ENCODE data around the gene CHDH. TPM values are rescaled to one million over a fixed set of nuclear protein-coding genes. Genes with fewer than 3 reads are reported as not detected.
A peak's percentile ranks its signal among the peaks of the same experiment; 100 is the strongest.

CHDH gene
- total and polyA plus RNA-seq, 4 donors = 0.56 to 3.7 (median 0.86) TPM

DNA sequence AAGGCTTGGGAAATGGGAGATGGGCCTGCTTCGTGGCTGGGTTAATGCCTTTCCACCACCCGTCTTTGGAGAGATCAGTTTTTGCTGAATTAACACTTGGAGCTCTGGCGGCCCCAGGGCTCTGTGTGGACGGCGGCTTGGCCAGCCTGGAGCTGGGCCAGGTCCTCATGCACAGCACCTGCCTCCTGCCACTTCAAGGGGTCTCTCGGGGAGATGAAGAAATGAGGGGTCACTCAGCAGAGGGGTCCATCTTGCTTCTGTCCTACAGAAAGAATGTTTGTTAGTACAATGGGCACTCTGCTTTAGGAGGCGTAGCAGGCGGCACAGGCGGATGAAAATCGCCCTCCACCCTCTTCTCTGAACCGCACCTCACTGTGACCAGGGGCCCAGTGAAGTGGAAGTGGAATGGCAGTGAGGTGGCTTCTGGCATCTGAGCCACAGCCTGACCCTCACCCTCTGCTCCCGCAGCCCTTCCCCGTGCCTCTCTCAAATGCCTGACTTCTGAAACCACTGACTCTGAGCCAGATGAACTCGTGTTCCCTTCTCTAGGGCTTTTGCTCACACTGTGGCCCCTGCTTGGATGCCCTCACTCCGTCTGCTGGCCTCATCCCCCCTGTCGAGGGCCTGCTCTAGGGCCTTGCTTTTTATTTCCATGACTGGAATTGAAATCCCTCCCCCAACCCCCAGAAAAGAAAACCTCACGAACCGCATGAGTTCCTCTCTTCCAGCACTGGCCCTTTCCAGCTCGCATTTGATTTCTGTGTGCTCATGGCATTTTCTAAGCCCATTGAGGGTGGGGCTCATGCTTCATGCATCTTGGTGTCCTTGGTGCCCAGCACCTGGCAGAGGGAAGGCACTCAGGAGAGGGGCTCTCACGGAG lies 42.2 kb downstream of the CHDH start:
- ATAC-seq (ENCODE audit: low FRiP score) (no peak), DNase-seq (peak in 1 of 2 donors; percentile 43)

DNA sequence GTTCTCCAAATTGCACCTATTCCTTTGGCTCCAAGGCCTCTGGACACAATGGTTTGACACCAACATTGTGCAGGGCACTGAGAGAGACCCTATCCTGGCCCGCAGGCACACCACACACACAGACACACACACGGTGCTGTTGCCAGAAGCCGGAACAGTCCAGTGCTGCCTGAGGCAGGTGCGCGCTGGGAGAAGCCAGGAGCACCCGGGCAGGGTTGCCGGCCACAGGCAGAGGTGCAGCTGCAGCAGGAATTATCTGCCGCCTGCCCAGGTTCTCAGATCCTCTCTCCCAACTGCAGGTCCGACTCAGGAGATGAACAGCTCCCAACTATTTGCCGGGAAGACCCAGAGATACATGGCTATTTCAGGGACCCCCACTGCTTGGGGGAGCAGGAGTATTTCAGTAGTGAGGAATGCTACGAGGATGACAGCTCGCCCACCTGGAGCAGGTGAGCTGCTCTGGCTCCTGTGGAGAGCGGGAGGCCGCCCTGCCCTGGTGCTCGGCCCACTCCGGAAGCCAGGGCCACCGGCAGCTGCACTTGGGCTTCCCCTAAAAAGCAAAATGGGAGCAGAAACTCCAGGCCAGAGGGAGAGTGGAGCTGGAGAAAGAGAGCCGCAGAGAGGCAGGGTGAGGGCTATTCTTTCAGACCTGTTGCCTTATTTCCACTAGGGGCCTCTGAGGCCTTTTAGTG lies 42.9 kb downstream of the CHDH start:
- Histone ChIP-seq H3K27ac (ENCODE audit: low read depth in 1 of 2, low read length in 2 of 2) (no peak overlapping the region), H3K4me1 (ENCODE audit: control insufficient read depth in 1 of 2, insufficient read depth in 2 of 2, low read length in 2 of 2) (no peaks in the 10 kb centered on the region), H3K27me3 (ENCODE audit: control insufficient read depth in 1 of 2, insufficient read depth in 2 of 2, low read length in 1 of 2) (no peaks in the 10 kb centered on the region), H3K36me3 (ENCODE audit: control insufficient read depth in 1 of 2, insufficient read depth in 2 of 2, low read length in 1 of 2) (no peaks in the 10 kb centered on the region), H3K9me3 (ENCODE audit: control insufficient read depth, low read length) (no peaks in the 10 kb centered on the region), H3K4me3 (ENCODE audit: low read length in 2 of 2) (no peak overlapping the region)
- DNase-seq = no peak
- intact Hi-C loops (cut with DNase I) = loop anchor here in 1 of 2 donors (10.0 kb wide), 1 partner anchor 508 kb away; no protein-coding TSS in a partner anchor
- ATAC-seq (ENCODE audit: low FRiP score) = no peak
- WGBS, 2 donors = 96 to 97% methylated on average over 18 of the region's 18 CpGs

More for the DNA sequence above, 42.2 kb downstream of the CHDH start:
- no peaks in the 10 kb centered on the region for H3K27me3 ChIP-seq (ENCODE audit: control insufficient read depth in 1 of 2, insufficient read depth in 2 of 2, low read length in 1 of 2)
- intact Hi-C loops (cut with DNase I) = loop anchor here in 1 of 2 donors (10.0 kb wide), 1 partner anchor 509 kb away; no protein-coding TSS in a partner anchor
- no peaks in the 10 kb centered on the region for H3K9me3 ChIP-seq (ENCODE audit: control insufficient read depth, low read length)
- no peak overlapping the region for H3K4me3 ChIP-seq (ENCODE audit: low read length in 2 of 2)
- H3K4me1 ChIP-seq (ENCODE audit: control insufficient read depth in 1 of 2, insufficient read depth in 2 of 2, low read length in 2 of 2) = no peaks in the 10 kb centered on the region
- 84 to 86% methylated on average over 20 of the region's 20 CpGs for WGBS, 2 donors
- H3K27ac ChIP-seq (ENCODE audit: low read depth in 1 of 2, low read length in 2 of 2) = no peak overlapping the region
- H3K36me3 ChIP-seq (ENCODE audit: control insufficient read depth in 1 of 2, insufficient read depth in 2 of 2, low read length in 1 of 2) = no peaks in the 10 kb centered on the region

DNA sequence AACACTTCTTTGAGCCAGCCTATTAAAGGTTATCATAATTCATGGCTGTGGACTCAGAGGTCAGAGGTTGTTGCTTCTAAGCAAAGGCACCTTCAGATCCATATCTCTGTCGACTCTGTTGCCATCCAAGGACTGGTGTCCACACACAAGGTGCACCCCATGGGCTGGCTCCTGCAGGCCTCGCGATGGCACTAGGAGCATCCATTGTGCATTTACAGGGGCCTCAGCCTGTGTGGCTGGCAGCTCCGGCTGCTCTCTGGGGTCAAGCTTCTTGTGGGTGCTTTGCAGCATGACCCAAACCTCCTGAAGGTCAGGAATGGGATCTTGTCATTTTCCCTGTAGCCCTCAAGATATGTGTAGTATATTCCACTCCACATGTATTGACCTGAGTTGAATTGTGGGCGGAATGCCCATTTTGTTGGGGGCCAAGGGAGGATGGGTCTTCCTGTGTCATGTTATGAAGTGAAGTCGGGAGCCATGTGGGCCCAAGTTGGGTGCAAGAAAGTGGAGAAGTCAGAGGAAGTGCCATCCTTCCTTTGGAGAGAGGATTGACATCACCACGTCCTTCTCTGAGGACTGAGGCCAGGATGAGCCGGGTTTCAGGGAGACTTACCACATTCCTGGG lies 43.9 kb downstream of the CHDH start:
- intact Hi-C loops (cut with DNase I) = loop anchor here in 1 of 2 donors (10.0 kb wide), 1 partner anchor 508 kb away; no protein-coding TSS in a partner anchor

DNA sequence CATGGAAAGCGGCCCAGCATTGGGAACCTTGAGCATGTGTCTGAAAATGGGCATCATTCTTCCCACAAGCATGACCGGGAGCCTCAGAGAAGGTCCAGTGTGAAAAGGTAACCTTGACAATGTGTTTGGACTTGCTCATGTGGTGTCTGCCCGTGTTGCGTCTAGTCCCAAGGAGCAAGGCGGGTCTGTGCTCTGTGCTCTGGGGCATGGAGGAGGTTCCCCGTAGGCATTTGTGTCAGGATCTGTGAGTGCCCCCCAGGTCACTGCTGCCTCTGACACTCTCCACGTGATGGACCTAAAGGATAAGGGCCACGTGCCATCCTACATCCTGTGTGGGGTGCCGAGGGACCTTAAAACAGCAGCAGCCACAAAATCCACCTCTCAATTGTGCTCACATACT lies 44.9 kb downstream of the CHDH start:
- no peak overlapping the region for H3K27ac ChIP-seq (ENCODE audit: low read depth in 1 of 2, low read length in 2 of 2)
- no peaks in the 10 kb centered on the region for H3K9me3 ChIP-seq (ENCODE audit: control insufficient read depth, low read length)
- DNase-seq (peak in 1 of 2 donors; percentile 45), ATAC-seq (ENCODE audit: low FRiP score) (no peak)
- intact Hi-C loops (cut with DNase I) = loop anchor here in 1 of 2 donors (10.0 kb wide), 1 partner anchor 507 kb away; no protein-coding TSS in a partner anchor
- WGBS, 2 donors = 95 to 96% methylated on average over 9 of the region's 9 CpGs
- no peak overlapping the region for H3K4me3 ChIP-seq (ENCODE audit: low read length in 2 of 2)
- no peaks in the 10 kb centered on the region for H3K27me3 ChIP-seq (ENCODE audit: control insufficient read depth in 1 of 2, insufficient read depth in 2 of 2, low read length in 1 of 2)
- no peaks in the 10 kb centered on the region for H3K36me3 ChIP-seq (ENCODE audit: control insufficient read depth in 1 of 2, insufficient read depth in 2 of 2, low read length in 1 of 2)
- no peaks in the 10 kb centered on the region for H3K4me1 ChIP-seq (ENCODE audit: control insufficient read depth in 1 of 2, insufficient read depth in 2 of 2, low read length in 2 of 2)

More for the DNA sequence above, 43.9 kb downstream of the CHDH start:
- no peak overlapping the region for H3K4me3 ChIP-seq (ENCODE audit: low read length in 2 of 2)
- DNase-seq (peak in 1 of 2 donors; percentile 70), ATAC-seq (ENCODE audit: low FRiP score) (no peak)
- 92 to 96% methylated on average over 8 of the region's 8 CpGs for WGBS, 2 donors
- H3K27me3 ChIP-seq (ENCODE audit: control insufficient read depth in 1 of 2, insufficient read depth in 2 of 2, low read length in 1 of 2) = no peaks in the 10 kb centered on the region
- no peak overlapping the region for H3K27ac ChIP-seq (ENCODE audit: low read depth in 1 of 2, low read length in 2 of 2)
- H3K4me1 ChIP-seq (ENCODE audit: control insufficient read depth in 1 of 2, insufficient read depth in 2 of 2, low read length in 2 of 2) = no peaks in the 10 kb centered on the region
- no peaks in the 10 kb centered on the region for H3K36me3 ChIP-seq (ENCODE audit: control insufficient read depth in 1 of 2, insufficient read depth in 2 of 2, low read length in 1 of 2)
- no peaks in the 10 kb centered on the region for H3K9me3 ChIP-seq (ENCODE audit: control insufficient read depth, low read length)

DNA sequence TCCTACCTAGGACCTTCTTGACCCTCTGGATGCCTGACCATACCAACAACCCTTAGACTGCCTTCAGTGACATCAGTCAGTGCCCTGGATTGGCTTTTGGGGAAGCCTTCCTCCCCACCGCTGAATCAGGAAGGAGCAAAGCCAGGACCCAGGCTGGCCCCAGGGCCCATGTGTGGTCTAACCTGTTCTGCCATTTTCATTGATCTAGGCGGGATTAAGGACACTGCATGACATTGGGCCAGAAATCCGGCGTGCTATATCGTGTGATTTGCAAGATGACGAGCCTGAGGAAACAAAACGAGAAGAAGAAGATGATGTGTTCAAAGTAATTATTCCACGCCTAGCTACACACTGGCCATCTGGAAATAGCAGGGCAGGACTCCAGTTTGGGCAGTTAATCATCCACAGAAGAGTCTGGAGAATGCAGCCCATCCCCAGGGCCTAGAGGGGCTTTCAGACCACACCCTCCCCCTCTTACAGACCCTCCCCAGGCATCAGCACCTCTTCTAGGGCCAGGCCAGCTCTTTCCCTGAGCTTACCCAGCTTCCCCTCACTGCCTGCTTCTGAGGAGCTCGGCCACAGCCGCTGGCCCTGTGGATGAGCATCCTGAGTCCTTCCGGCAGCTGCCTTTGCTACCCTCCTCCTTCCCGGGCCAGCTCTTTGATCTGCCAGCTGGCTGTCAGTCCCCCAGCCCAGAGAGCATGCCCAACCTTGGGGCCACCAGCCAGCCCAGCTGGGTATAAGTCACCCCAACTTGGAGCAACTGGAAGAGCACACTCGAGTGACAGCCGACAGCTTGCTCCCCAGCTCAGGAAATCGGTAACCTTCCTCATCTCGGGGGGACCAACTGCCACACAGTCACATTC lies 45.9 kb downstream of the CHDH start:
- DNase-seq (no peak), ATAC-seq (ENCODE audit: low FRiP score) (no peak)
- intact Hi-C loops (cut with DNase I) = loop anchor here in 1 of 2 donors (10.0 kb wide), 1 partner anchor 505 kb away; no protein-coding TSS in a partner anchor
- H3K27me3 ChIP-seq (ENCODE audit: control insufficient read depth in 1 of 2, insufficient read depth in 2 of 2, low read length in 1 of 2) = no peaks in the 10 kb centered on the region
- no peak overlapping the region for H3K4me3 ChIP-seq (ENCODE audit: low read length in 2 of 2)
- WGBS, 2 donors = 89 to 94% methylated on average over 16 of the region's 16 CpGs
- no peak overlapping the region for H3K27ac ChIP-seq (ENCODE audit: low read depth in 1 of 2, low read length in 2 of 2)
- H3K4me1 ChIP-seq (ENCODE audit: control insufficient read depth in 1 of 2, insufficient read depth in 2 of 2, low read length in 2 of 2) = no peaks in the 10 kb centered on the region
- H3K9me3 ChIP-seq (ENCODE audit: control insufficient read depth, low read length) = no peaks in the 10 kb centered on the region
- no peaks in the 10 kb centered on the region for H3K36me3 ChIP-seq (ENCODE audit: control insufficient read depth in 1 of 2, insufficient read depth in 2 of 2, low read length in 1 of 2)

DNA sequence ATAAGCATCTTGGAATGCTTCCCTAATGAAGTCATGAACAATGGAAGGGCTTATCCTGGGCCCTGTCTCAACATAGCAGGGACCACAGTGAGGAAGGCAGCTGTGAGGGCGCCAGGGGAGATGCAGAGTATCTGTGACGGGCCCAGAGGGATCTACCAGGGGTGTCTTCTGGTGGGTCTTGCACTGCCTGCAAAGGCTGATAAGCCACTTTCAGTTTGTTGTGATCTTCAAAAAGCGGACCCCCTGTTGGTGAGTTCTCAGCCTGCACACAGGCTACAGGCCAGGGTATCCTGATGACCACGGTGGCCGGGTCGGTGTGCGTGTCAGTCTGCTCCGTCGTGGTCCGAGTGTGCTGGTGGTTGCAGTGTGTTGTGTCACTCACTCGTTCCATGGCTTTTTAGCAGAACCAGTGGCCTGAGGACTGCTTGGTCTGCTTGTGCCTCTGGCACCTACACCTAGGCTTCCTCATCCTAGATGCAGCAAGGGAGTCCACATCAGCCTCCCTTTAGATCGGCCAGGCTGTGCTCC lies 46.8 kb downstream of the CHDH start:
- 95 to 96% methylated on average over 12 of the region's 12 CpGs for WGBS, 2 donors
- Histone ChIP-seq H3K9me3 (ENCODE audit: control insufficient read depth, low read length) (no peaks in the 10 kb centered on the region), H3K27me3 (ENCODE audit: control insufficient read depth in 1 of 2, insufficient read depth in 2 of 2, low read length in 1 of 2) (no peaks in the 10 kb centered on the region), H3K36me3 (ENCODE audit: control insufficient read depth in 1 of 2, insufficient read depth in 2 of 2, low read length in 1 of 2) (no peaks in the 10 kb centered on the region), H3K27ac (ENCODE audit: low read depth in 1 of 2, low read length in 2 of 2) (no peak overlapping the region), H3K4me3 (ENCODE audit: low read length in 2 of 2) (no peak overlapping the region), H3K4me1 (ENCODE audit: control insufficient read depth in 1 of 2, insufficient read depth in 2 of 2, low read length in 2 of 2) (no peaks in the 10 kb centered on the region)
- intact Hi-C loops (cut with DNase I) = loop anchor here in 1 of 2 donors (10.0 kb wide), 1 partner anchor 55 kb away; no protein-coding TSS in a partner anchor
- no peak for DNase-seq
- no peak for ATAC-seq (ENCODE audit: low FRiP score)

DNA sequence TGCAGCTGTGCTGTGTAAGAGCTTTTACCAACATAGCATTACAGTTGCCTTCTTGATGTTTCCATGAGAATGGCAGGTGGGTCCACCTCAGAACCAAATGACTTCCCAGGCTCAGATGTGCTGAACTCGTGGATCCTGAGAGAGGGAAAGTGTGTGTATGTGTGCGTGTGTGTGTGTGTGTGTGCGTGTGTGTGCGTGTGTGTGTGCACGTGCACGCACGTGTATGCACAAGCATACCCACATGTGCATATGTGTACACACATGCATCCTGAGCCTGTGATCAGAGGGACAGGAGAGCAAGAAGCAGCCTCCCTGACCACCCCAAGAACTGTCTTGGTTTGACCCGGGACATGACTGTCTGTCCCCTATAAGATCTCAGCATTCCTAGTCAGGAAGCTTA lies 48.1 kb downstream of the CHDH start:
- WGBS, 2 donors = 87 to 88% methylated on average over 8 of the region's 8 CpGs
- H3K9me3 ChIP-seq (ENCODE audit: control insufficient read depth, low read length) = no peaks in the 10 kb centered on the region
- ATAC-seq (ENCODE audit: low FRiP score) (no peak), DNase-seq (no peak)
- intact Hi-C loops (cut with DNase I) = loop anchor here in 1 of 2 donors (10.0 kb wide), 1 partner anchor 53 kb away; no protein-coding TSS in a partner anchor
- no peaks in the 10 kb centered on the region for H3K36me3 ChIP-seq (ENCODE audit: control insufficient read depth in 1 of 2, insufficient read depth in 2 of 2, low read length in 1 of 2)
- no peaks in the 10 kb centered on the region for H3K4me1 ChIP-seq (ENCODE audit: control insufficient read depth in 1 of 2, insufficient read depth in 2 of 2, low read length in 2 of 2)
- H3K4me3 ChIP-seq (ENCODE audit: low read length in 2 of 2) = no peak overlapping the region
- no peak overlapping the region for H3K27ac ChIP-seq (ENCODE audit: low read depth in 1 of 2, low read length in 2 of 2)
- no peaks in the 10 kb centered on the region for H3K27me3 ChIP-seq (ENCODE audit: control insufficient read depth in 1 of 2, insufficient read depth in 2 of 2, low read length in 1 of 2)

Data from aorta (tissue), 5 donors.